ENCODE data around the gene PI16.
A peak's percentile ranks its signal among the peaks of the same experiment; 100 is the strongest.

The PI16 gene

DNA sequence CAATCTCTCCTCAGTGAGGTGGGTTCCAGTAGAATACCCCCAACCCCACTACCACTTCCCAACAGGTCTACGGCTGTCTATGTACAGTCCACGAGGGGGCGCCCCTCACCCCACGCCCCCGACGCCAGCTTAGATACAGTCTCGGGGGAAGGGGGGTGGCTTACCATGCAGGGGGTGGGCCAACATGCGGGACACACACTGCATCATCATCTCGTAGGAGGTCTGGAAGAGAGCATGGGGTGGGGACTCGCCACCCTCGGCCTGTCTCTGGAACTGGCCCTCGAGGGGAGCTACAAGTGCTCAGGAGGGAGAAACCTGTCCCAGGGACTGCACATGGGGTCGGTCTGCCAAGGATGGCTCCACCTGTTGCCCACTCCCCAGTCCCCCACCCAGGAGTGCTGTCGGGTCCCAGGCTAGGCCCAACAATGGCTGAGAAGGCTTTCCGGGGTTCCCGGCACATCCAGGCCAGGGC, 23.0 kb downstream of the PI16 start:
- Histone ChIP-seq H3K79me1 (ENCODE audit: low read depth, low read length) (peaks cover 11% of the 10 kb centered on the region), H2BK12ac (ENCODE audit: low read length) (no peak overlapping the region), H3K36me3 (replicated peaks in 1 of 2; ENCODE audit: control insufficient read depth in 2 of 2, insufficient read depth in 2 of 2, low read length in 2 of 2) (peaks cover 47 to 92% of the 10 kb centered on the region in 2 donors), H2BK5ac (ENCODE audit: low read length) (no peak overlapping the region), H4K8ac (ENCODE audit: low read depth, low read length) (no peak overlapping the region), H2BK15ac (ENCODE audit: low read length) (no peak overlapping the region), H3K4me1 (ENCODE audit: control insufficient read depth in 2 of 2, insufficient read depth in 1 of 2, low read depth in 1 of 2, low read length in 2 of 2) (peaks cover 3 to 10% of the 10 kb centered on the region in 2 donors), H2AK5ac (ENCODE audit: low read depth, low read length) (no peak overlapping the region), H3K14ac (ENCODE audit: low read length) (no peak overlapping the region), H2AFZ (ENCODE audit: low read length) (no peak overlapping the region), H3K9me3 (replicated peaks in 1 of 2; ENCODE audit: control insufficient read depth in 2 of 2, insufficient read depth in 1 of 2, low read depth in 1 of 2, low read length in 2 of 2) (no peaks in the 10 kb centered on the region), H3K27me3 (ENCODE audit: control insufficient read depth in 3 of 3, insufficient read depth in 3 of 3, low read depth in 1 of 3, low read length in 3 of 3) (no peaks in the 10 kb centered on the region), H3K4me3 (ENCODE audit: low read length in 2 of 2) (no peak overlapping the region), H3K4ac (ENCODE audit: low read length) (no peak overlapping the region), H4K91ac (ENCODE audit: low read depth, low read length, poor library complexity) (no peak overlapping the region), H2BK120ac (ENCODE audit: low read depth, low read length) (no peak overlapping the region), H3K9ac (ENCODE audit: low read depth, low read length, poor library complexity) (peak overlapping the region; percentile 14), H3K27ac (replicated peaks; ENCODE audit: low read length) (no peak overlapping the region), H3K4me2 (ENCODE audit: insufficient read depth, low read length, poor library complexity, severe bottlenecking) (no peak overlapping the region), H3K18ac (ENCODE audit: low read length) (no peak overlapping the region), H3K23ac (ENCODE audit: low read depth, low read length, poor library complexity) (no peak overlapping the region)
- no peak for DNase-seq (ENCODE audit: low spot score)
- no CpG with 5 or more reads among the region's 16 CpGs for WGBS, 2 donors (ENCODE audit: extremely low coverage in 2 of 2, insufficient read length in 2 of 2, insufficient replicate concordance in 1 of 2)

- Histone ChIP-seq H3K9me3 (replicated peaks in 1 of 2; ENCODE audit: control insufficient read depth in 2 of 2, insufficient read depth in 1 of 2, low read depth in 1 of 2, low read length in 2 of 2) (no peaks in the 10 kb centered on the region), H2BK15ac (ENCODE audit: low read length) (no peak overlapping the region), H3K79me1 (ENCODE audit: low read depth, low read length) (peaks cover 11% of the 10 kb centered on the region), H3K27me3 (ENCODE audit: control insufficient read depth in 3 of 3, insufficient read depth in 3 of 3, low read depth in 1 of 3, low read length in 3 of 3) (no peaks in the 10 kb centered on the region), H2AFZ (ENCODE audit: low read length) (no peak overlapping the region), H3K4me2 (ENCODE audit: insufficient read depth, low read length, poor library complexity, severe bottlenecking) (no peak overlapping the region), H4K8ac (ENCODE audit: low read depth, low read length) (no peak overlapping the region), H3K4me1 (ENCODE audit: control insufficient read depth in 2 of 2, insufficient read depth in 1 of 2, low read depth in 1 of 2, low read length in 2 of 2) (peaks cover 3 to 10% of the 10 kb centered on the region in 2 donors), H3K4ac (ENCODE audit: low read length) (no peak overlapping the region), H3K27ac (replicated peaks; ENCODE audit: low read length) (no peak overlapping the region), H3K9ac (ENCODE audit: low read depth, low read length, poor library complexity) (no peak overlapping the region), H3K36me3 (replicated peaks in 1 of 2; ENCODE audit: control insufficient read depth in 2 of 2, insufficient read depth in 2 of 2, low read length in 2 of 2) (peaks cover 38 to 92% of the 10 kb centered on the region in 2 donors), H2BK120ac (ENCODE audit: low read depth, low read length) (no peak overlapping the region), H3K23ac (ENCODE audit: low read depth, low read length, poor library complexity) (no peak overlapping the region), H3K4me3 (ENCODE audit: low read length in 2 of 2) (no peak overlapping the region), H2BK5ac (ENCODE audit: low read length) (no peak overlapping the region), H3K18ac (ENCODE audit: low read length) (no peak overlapping the region), H3K14ac (ENCODE audit: low read length) (no peak overlapping the region), H2BK12ac (ENCODE audit: low read length) (no peak overlapping the region), H2AK5ac (ENCODE audit: low read depth, low read length) (no peak overlapping the region), H4K91ac (ENCODE audit: low read depth, low read length, poor library complexity) (no peak overlapping the region)
- DNase-seq (ENCODE audit: low spot score): no peak
- WGBS, 2 donors (ENCODE audit: extremely low coverage in 2 of 2, insufficient read length in 2 of 2, insufficient replicate concordance in 1 of 2): no CpG with 5 or more reads among the region's 11 CpGs
These were observed 24.1 kb downstream of the PI16 start for GRCh38 chr6:36978421-36979346.

DNA sequence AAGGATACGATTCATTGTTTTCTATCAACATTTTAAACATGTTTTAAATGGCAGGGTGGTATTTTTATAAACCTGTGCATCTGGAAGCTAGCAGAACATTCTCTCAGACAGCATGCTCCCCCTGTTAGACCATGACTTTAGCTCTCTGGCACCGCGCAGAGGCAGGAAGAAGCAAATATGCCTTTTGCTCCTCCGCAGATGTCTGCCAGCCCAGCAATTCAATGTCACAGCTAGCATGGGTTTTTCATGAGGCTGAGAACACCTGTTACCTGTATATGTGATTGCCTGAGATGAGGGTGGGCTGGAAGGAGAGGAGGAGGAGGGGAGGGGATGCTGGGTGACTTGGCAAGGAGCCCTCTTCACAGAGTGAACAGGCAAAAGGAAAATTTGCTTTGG, 24.8 kb downstream of the PI16 start:
- no peak overlapping the region for H4K8ac ChIP-seq (ENCODE audit: low read depth, low read length)
- H2BK120ac ChIP-seq (ENCODE audit: low read depth, low read length): no peak overlapping the region
- no peak overlapping the region for H3K27ac ChIP-seq (replicated peaks; ENCODE audit: low read length)
- no peak overlapping the region for H3K4ac ChIP-seq (ENCODE audit: low read length)
- H3K23ac ChIP-seq (ENCODE audit: low read depth, low read length, poor library complexity): no peak overlapping the region
- H3K36me3 ChIP-seq (replicated peaks in 1 of 2; ENCODE audit: control insufficient read depth in 2 of 2, insufficient read depth in 2 of 2, low read length in 2 of 2): peaks cover 36 to 89% of the 10 kb centered on the region in 2 donors
- H3K9ac ChIP-seq (ENCODE audit: low read depth, low read length, poor library complexity): no peak overlapping the region
- H3K4me1 ChIP-seq (ENCODE audit: control insufficient read depth in 2 of 2, insufficient read depth in 1 of 2, low read depth in 1 of 2, low read length in 2 of 2): peaks cover 3 to 11% of the 10 kb centered on the region in 2 donors
- H4K91ac ChIP-seq (ENCODE audit: low read depth, low read length, poor library complexity): no peak overlapping the region
- no peaks in the 10 kb centered on the region for H3K27me3 ChIP-seq (ENCODE audit: control insufficient read depth in 3 of 3, insufficient read depth in 3 of 3, low read depth in 1 of 3, low read length in 3 of 3)
- no peak overlapping the region for H2BK5ac ChIP-seq (ENCODE audit: low read length)
- H2AFZ ChIP-seq (ENCODE audit: low read length): no peak overlapping the region
- H3K4me2 ChIP-seq (ENCODE audit: insufficient read depth, low read length, poor library complexity, severe bottlenecking): no peak overlapping the region
- H3K79me1 ChIP-seq (ENCODE audit: low read depth, low read length): peaks cover 11% of the 10 kb centered on the region
- DNase-seq (ENCODE audit: low spot score): no peak
- H2BK15ac ChIP-seq (ENCODE audit: low read length): no peak overlapping the region
- no CpG with 5 or more reads among the region's 4 CpGs for WGBS, 2 donors (ENCODE audit: extremely low coverage in 2 of 2, insufficient read length in 2 of 2, insufficient replicate concordance in 1 of 2)
- no peak overlapping the region for H3K4me3 ChIP-seq (ENCODE audit: low read length in 2 of 2)
- H3K9me3 ChIP-seq (replicated peaks in 1 of 2; ENCODE audit: control insufficient read depth in 2 of 2, insufficient read depth in 1 of 2, low read depth in 1 of 2, low read length in 2 of 2): no peaks in the 10 kb centered on the region
- no peak overlapping the region for H3K14ac ChIP-seq (ENCODE audit: low read length)
- no peak overlapping the region for H2AK5ac ChIP-seq (ENCODE audit: low read depth, low read length)
- H2BK12ac ChIP-seq (ENCODE audit: low read length): no peak overlapping the region
- H3K18ac ChIP-seq (ENCODE audit: low read length): no peak overlapping the region

DNA sequence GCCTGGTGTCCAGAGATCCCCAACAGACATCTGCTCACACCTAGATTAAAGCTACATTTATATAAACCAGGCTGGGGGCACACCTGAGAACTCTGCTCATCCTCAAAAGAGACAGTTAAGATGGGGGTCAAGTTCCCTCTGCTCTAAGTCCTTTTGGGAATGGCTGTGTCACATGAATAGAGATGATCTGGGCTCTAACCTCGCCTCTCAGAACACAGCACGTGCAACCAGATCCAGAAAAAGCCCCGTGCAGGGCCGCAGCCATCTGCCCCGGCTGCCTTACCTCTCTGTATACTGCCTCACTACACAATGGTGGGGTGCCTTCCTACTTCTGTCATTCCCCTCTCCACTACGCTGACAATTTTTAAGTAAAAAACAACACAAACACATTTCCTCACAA, 25.6 kb downstream of the PI16 start:
- no peak overlapping the region for H4K8ac ChIP-seq (ENCODE audit: low read depth, low read length)
- no peak overlapping the region for H3K18ac ChIP-seq (ENCODE audit: low read length)
- no peak overlapping the region for H3K4me3 ChIP-seq (ENCODE audit: low read length in 2 of 2)
- WGBS, 2 donors (ENCODE audit: extremely low coverage in 2 of 2, insufficient read length in 2 of 2, insufficient replicate concordance in 1 of 2): no CpG with 5 or more reads among the region's 6 CpGs
- DNase-seq (ENCODE audit: low spot score): no peak
- no peaks in the 10 kb centered on the region for H3K9me3 ChIP-seq (replicated peaks in 1 of 2; ENCODE audit: control insufficient read depth in 2 of 2, insufficient read depth in 1 of 2, low read depth in 1 of 2, low read length in 2 of 2)
- no peak overlapping the region for H2AK5ac ChIP-seq (ENCODE audit: low read depth, low read length)
- no peak overlapping the region for H3K14ac ChIP-seq (ENCODE audit: low read length)
- no peaks in the 10 kb centered on the region for H3K27me3 ChIP-seq (ENCODE audit: control insufficient read depth in 3 of 3, insufficient read depth in 3 of 3, low read depth in 1 of 3, low read length in 3 of 3)
- no peak overlapping the region for H2BK15ac ChIP-seq (ENCODE audit: low read length)
- H2BK12ac ChIP-seq (ENCODE audit: low read length): no peak overlapping the region
- H2BK120ac ChIP-seq (ENCODE audit: low read depth, low read length): no peak overlapping the region
- no peak overlapping the region for H3K4ac ChIP-seq (ENCODE audit: low read length)
- no peak overlapping the region for H2BK5ac ChIP-seq (ENCODE audit: low read length)
- peaks cover 13% of the 10 kb centered on the region for H3K79me1 ChIP-seq (ENCODE audit: low read depth, low read length)
- H3K4me2 ChIP-seq (ENCODE audit: insufficient read depth, low read length, poor library complexity, severe bottlenecking): no peak overlapping the region
- H2AFZ ChIP-seq (ENCODE audit: low read length): no peak overlapping the region
- H3K36me3 ChIP-seq (replicated peaks in 1 of 2; ENCODE audit: control insufficient read depth in 2 of 2, insufficient read depth in 2 of 2, low read length in 2 of 2): peaks cover 30 to 81% of the 10 kb centered on the region in 2 donors
- H3K9ac ChIP-seq (ENCODE audit: low read depth, low read length, poor library complexity): no peak overlapping the region
- no peak overlapping the region for H4K91ac ChIP-seq (ENCODE audit: low read depth, low read length, poor library complexity)
- peaks cover 5 to 14% of the 10 kb centered on the region in 2 donors for H3K4me1 ChIP-seq (ENCODE audit: control insufficient read depth in 2 of 2, insufficient read depth in 1 of 2, low read depth in 1 of 2, low read length in 2 of 2)
- no peak overlapping the region for H3K27ac ChIP-seq (replicated peaks; ENCODE audit: low read length)
- no peak overlapping the region for H3K23ac ChIP-seq (ENCODE audit: low read depth, low read length, poor library complexity)

Measured in neuronal stem cell (in vitro differentiated cells).